Liver (tissue), 9 donors: Measurements from ENCODE around the gene PLXNB2. TPM values are rescaled to one million over a fixed set of nuclear protein-coding genes. Genes with fewer than 3 reads are reported as not detected.
A peak's percentile ranks its signal among the peaks of the same experiment; 100 is the strongest.

Experiments
- DNase-seq: peaks from one replicate; pipeline ENCODE4 v3.0.0-alpha.2; 2017; ENCODE audit warnings: low spot score
- H3K27ac ChIP-seq, 2 donors: one replicate each; pipeline ENCODE4 v1.7.0; 2013; ENCODE audit warnings: inconsistent platforms in 2 of 2, low read length in 2 of 2, control low read depth in 1 of 2, low read depth in 1 of 2, mild to moderate bottlenecking in 1 of 2
- H3K27me3 ChIP-seq, 4 donors: one replicate each; pipeline versions ENCODE4 v1.6.1 to v1.7.0; 2013; ENCODE audit warnings: low read length in 3 of 4, inconsistent platforms in 1 of 4, mild to moderate bottlenecking in 1 of 4, moderate library complexity in 1 of 4; ENCODE audit not compliant: control insufficient read depth in 4 of 4, insufficient read depth in 4 of 4
- H3K36me3 ChIP-seq, 4 donors: one replicate each; pipeline versions ENCODE4 v1.6.1 to v1.7.0; 2013; ENCODE audit warnings: low read length in 3 of 4, mild to moderate bottlenecking in 3 of 4, low read depth in 1 of 4, moderate library complexity in 1 of 4; ENCODE audit not compliant: control insufficient read depth in 4 of 4, insufficient read depth in 3 of 4
- H3K4me1 ChIP-seq, 4 donors: one replicate each; pipeline versions ENCODE4 v1.6.1 to v1.7.0; 2013; ENCODE audit warnings: low read length in 3 of 4, mild to moderate bottlenecking in 3 of 4, moderate library complexity in 1 of 4; ENCODE audit not compliant: control insufficient read depth in 4 of 4, insufficient read depth in 4 of 4
- H3K4me3 ChIP-seq, 3 donors: one replicate each; pipeline versions ENCODE4 v1.6.1 to v1.7.0; 2013; ENCODE audit warnings: low read length in 3 of 3, control low read depth in 1 of 3, low read depth in 1 of 3, mild to moderate bottlenecking in 1 of 3
- H3K9ac ChIP-seq, 2 donors: one replicate each; pipeline ENCODE4 v1.7.0; 2013; ENCODE audit warnings: low read length in 2 of 2, mild to moderate bottlenecking in 2 of 2, moderate library complexity in 2 of 2, control low read depth in 1 of 2, low read depth in 1 of 2
- H3K9me3 ChIP-seq, 4 donors: one replicate each; pipeline versions ENCODE4 v1.6.1 to v1.7.0; 2013; ENCODE audit warnings: low read length in 3 of 4; ENCODE audit not compliant: control insufficient read depth in 4 of 4
- CTCF ChIP-seq: fragments of 150-350 bp; IDR thresholded peaks from 2 replicates; pipeline ENCODE4 v1.5.1; 2017; ENCODE audit warnings: improper control_type of control experiment, low read depth, low read length; ENCODE audit not compliant: missing input control
- EGR1 ChIP-seq, 2 donors: IDR thresholded peaks; 2 replicates each; pipeline ENCODE4 v1.6.1; 2016 to 2018; ENCODE audit warnings: antibody characterized with exemption in 2 of 2, low read depth in 2 of 2
- FOXA1 ChIP-seq: IDR thresholded peaks from 2 replicates; pipeline ENCODE4 v1.6.1; 2016; ENCODE audit warnings: antibody characterized with exemption
- FOXA2 ChIP-seq: IDR thresholded peaks from 2 replicates; pipeline ENCODE4 v1.6.1; 2016; ENCODE audit warnings: antibody characterized with exemption
- GABPA ChIP-seq, 2 donors: IDR thresholded peaks in 1 of 2; conservative IDR thresholded peaks in 1 of 2; 2 replicates each; pipeline ENCODE4 v1.6.1; 2016; ENCODE audit warnings: antibody characterized with exemption in 2 of 2, mild to moderate bottlenecking in 1 of 2, moderate library complexity in 1 of 2
- HNF4A ChIP-seq, 2 donors: conservative IDR thresholded peaks; 2 replicates each; pipeline ENCODE4 v1.6.1; 2016; ENCODE audit warnings: antibody characterized with exemption in 2 of 2, mild to moderate bottlenecking in 2 of 2
- HNF4G ChIP-seq: IDR thresholded peaks from 2 replicates; pipeline ENCODE4 v1.6.1; 2016; ENCODE audit warnings: antibody characterized with exemption
- MAX ChIP-seq: IDR thresholded peaks from 2 replicates; pipeline ENCODE4 v1.6.1; 2016; ENCODE audit warnings: antibody characterized with exemption
- NR2F2 ChIP-seq: IDR thresholded peaks from 2 replicates; pipeline ENCODE4 v1.6.1; 2016; ENCODE audit warnings: antibody characterized with exemption
- RAD21 ChIP-seq, 2 donors: IDR thresholded peaks; 2 replicates each; pipeline ENCODE4 v1.6.1; 2016; ENCODE audit warnings: antibody characterized with exemption in 2 of 2, mild to moderate bottlenecking in 2 of 2
- REST ChIP-seq: IDR thresholded peaks from 2 replicates; pipeline ENCODE4 v1.6.1; 2016; ENCODE audit warnings: antibody characterized with exemption, mild to moderate bottlenecking
- RXRA ChIP-seq, 2 donors: IDR thresholded peaks; 2 replicates each; pipeline ENCODE4 v1.6.1; 2017 to 2018; ENCODE audit warnings: antibody characterized with exemption in 2 of 2, mild to moderate bottlenecking in 1 of 2
- TAF1 ChIP-seq: conservative IDR thresholded peaks from 2 replicates; pipeline ENCODE4 v1.6.1; 2016; ENCODE audit warnings: antibody characterized with exemption, mild to moderate bottlenecking
- YY1 ChIP-seq: IDR thresholded peaks from 2 replicates; pipeline ENCODE4 v1.6.1; 2016; ENCODE audit warnings: antibody characterized with exemption, mild to moderate bottlenecking
- ZBTB33 ChIP-seq: IDR thresholded peaks from 2 replicates; pipeline ENCODE4 v1.6.1; 2016; ENCODE audit warnings: antibody characterized with exemption
- WGBS: extraction: QIAGEN DNeasy Blood & Tissue Kit; methylation state at CpG from one replicate; pipeline ENCODE4 v1.1.7; 2013; 5-methylcytosine and 5-hydroxymethylcytosine counted together
- polyA plus RNA-seq, 2 donors: library from polyadenylated mRNA; stranded (reverse) in 1 of 2; unstranded in 1 of 2; fragments of 200-250 nt in 1 of 2; fragments of >200 nt in 1 of 2; fragmentation: Nextera tagmentation in 1 of 2; extraction: Ambion mirVana in 1 of 2; gene quantifications; one replicate each; pipeline versions ENCODE4 v1.2.1 to v1.2.3, GENCODE V29; 2013 to 2015
- total RNA-seq, 2 donors: library from RNA; depleted of rRNA; stranded (reverse); fragments of >200 nt; gene quantifications; one replicate each; pipeline ENCODE4 v1.2.3, GENCODE V29; 2014
- donor health status: healthy.
- donor health status: healthy.
- donor health status: healthy.
- donor health status: healthy.
- donor health status: healthy.

The PLXNB2 gene
- total and polyA plus RNA-seq, 4 donors, result 28.8 to 95.7 (median 73.9) TPM

- H3K27me3 ChIP-seq, result no peaks in the 10 kb centered on the region
- H3K9ac ChIP-seq, result no peak overlapping the region
- peak overlapping the region; percentile 23 to 75 for H3K27ac ChIP-seq
- H3K9me3 ChIP-seq, result no peaks in the 10 kb centered on the region
- H3K4me1 ChIP-seq, result peaks cover 43 to 89% (median 66%) of the 10 kb centered on the region in 4 donors
- no peak for DNase-seq
- H3K4me3 ChIP-seq, result no peak overlapping the region
- TF ChIP-seq FOXA1, result no peak
- TF ChIP-seq GABPA (IDR thresholded peaks at IDR 0.05 in 1 of 2, conservative IDR thresholded peaks at IDR 0.05 in 1 of 2), result no peak
- TF ChIP-seq NR2F2, result no peak
- TF ChIP-seq YY1, result no peak
- TF ChIP-seq FOXA2, result no peak
- no peak for TF ChIP-seq MAX
- TF ChIP-seq REST, result no peak
- TF ChIP-seq RAD21 (IDR thresholded peaks at IDR 0.05), result no peak
- TF ChIP-seq ZBTB33, result no peak
- TF ChIP-seq TAF1, result no peak
- no peak for TF ChIP-seq CTCF
- TF ChIP-seq HNF4A (conservative IDR thresholded peaks at IDR 0.05), result no peak
- TF ChIP-seq EGR1 (IDR thresholded peaks at IDR 0.05; ENCODE audit: low read depth in 2 of 2), result no peak
- TF ChIP-seq HNF4G, result no peak
- TF ChIP-seq RXRA (IDR thresholded peaks at IDR 0.05), result no peak
- no peaks in the 10 kb centered on the region for H3K36me3 ChIP-seq
- 51% methylated on average over 9 of the region's 9 CpGs for WGBS
Measured at GRCh38 chr22:50302041-50302541, 5.4 kb downstream of the PLXNB2 start.

- TF ChIP-seq HNF4G (no peak), FOXA2 (no peak), HNF4A (conservative IDR thresholded peaks at IDR 0.05) (no peak), NR2F2 (no peak), RAD21 (IDR thresholded peaks at IDR 0.05) (no peak)
- Histone ChIP-seq H3K4me3 (no peak overlapping the region), H3K36me3 (no peaks in the 10 kb centered on the region), H3K27ac (peak overlapping the region; percentile 53 to 75), H3K9ac (no peak overlapping the region), H3K9me3 (no peaks in the 10 kb centered on the region), H3K27me3 (no peaks in the 10 kb centered on the region), H3K4me1 (peaks cover 47 to 91% (median 70%) of the 10 kb centered on the region in 4 donors)
- WGBS, result 71% methylated on average over 17 of the region's 17 CpGs
- DNase-seq, result no peak
Measured at GRCh38 chr22:50301581-50301991, 5.9 kb downstream of the PLXNB2 start.
